22Rv1 (cell line): ENCODE results near the gene TULP1.

Experiments used
- ZFX ChIP-seq: fragments of 450-650 bp; IDR thresholded peaks from 2 replicates; pipeline ENCODE4 v1.6.1; 2017; ENCODE audit warnings: antibody characterized with exemption, borderline replicate concordance
- TF ChIP-seq, protein P1 (sequence below): fragments of 450-650 bp; IDR thresholded peaks from 2 replicates; pipeline ENCODE4 v1.5.1; 2017; ENCODE audit warnings: mild to moderate bottlenecking

DNA sequence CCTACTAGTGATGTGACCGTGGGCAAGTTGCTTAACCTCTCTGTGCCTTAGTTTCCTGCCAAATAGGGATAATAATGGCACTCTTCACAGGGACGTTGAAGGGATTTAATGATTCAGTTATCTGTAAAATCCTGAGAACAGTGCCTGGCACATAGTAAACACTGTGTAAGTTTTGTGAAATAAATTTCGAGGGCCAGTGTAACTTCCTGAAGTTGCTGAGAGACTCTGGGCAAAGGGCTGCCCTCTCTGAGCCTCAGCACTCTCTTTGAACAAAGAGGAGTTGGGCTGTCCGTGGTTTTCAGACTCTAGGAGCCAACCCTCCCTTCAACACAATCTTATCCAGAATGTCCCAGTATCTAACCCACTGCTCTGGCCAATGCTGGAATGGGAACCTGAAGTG lies 13.3 kb downstream of the TULP1 start:
- TF ChIP-seq, protein P1, sequence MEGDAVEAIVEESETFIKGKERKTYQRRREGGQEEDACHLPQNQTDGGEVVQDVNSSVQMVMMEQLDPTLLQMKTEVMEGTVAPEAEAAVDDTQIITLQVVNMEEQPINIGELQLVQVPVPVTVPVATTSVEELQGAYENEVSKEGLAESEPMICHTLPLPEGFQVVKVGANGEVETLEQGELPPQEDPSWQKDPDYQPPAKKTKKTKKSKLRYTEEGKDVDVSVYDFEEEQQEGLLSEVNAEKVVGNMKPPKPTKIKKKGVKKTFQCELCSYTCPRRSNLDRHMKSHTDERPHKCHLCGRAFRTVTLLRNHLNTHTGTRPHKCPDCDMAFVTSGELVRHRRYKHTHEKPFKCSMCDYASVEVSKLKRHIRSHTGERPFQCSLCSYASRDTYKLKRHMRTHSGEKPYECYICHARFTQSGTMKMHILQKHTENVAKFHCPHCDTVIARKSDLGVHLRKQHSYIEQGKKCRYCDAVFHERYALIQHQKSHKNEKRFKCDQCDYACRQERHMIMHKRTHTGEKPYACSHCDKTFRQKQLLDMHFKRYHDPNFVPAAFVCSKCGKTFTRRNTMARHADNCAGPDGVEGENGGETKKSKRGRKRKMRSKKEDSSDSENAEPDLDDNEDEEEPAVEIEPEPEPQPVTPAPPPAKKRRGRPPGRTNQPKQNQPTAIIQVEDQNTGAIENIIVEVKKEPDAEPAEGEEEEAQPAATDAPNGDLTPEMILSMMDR = no peak
- no peak for TF ChIP-seq ZFX
